ENCODE data around the gene SYMPK. TPM values are rescaled to one million over a fixed set of nuclear protein-coding genes. Genes with fewer than 3 reads are reported as not detected.

SYMPK gene
- total RNA-seq = 42.0 and 44.0 TPM in 2 replicates

DNA sequence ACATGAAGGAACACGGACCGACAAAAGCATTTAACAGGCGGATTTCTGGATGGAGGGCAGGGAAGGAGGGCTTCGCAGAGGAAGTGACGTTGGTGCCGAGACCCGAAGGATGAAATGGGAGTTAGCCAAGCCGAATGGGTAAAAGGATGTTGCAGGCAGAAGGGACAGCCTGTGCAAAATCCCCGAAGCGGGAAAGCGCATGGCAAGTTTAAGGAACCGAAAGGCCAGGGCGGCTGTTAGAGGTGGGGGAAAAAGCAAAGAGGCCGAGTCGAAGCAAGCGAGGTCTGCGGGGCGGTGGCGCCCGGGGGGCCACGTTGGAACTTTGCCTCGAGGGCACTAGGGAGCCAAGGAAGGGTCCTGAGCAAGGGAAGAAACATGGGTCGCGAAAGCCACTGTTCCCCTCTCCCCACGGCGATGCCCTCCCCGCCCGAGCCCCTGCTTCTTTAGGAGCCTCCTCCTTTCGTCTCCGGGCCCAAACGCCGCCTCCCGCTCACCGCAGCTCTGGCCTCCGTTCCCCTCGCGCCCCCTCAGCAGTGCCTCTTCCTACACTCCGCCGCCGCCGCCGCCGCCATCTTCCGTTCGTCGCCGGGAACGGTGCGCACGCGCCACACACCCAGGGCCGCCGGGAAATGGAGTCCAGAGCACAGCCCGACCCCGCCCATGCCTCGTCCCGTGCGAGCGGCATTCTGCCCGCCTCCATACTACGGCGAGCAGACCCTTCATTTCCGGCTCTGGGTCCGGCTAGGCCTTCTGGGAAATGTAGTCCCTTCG is at the start of gene SYMPK:
Gene SYMPK, minus strand, starts transcription at position 584 of the 771 bp plus-strand sequence. CDS start 8,652 bp downstream, outside the sequence.

DNA sequence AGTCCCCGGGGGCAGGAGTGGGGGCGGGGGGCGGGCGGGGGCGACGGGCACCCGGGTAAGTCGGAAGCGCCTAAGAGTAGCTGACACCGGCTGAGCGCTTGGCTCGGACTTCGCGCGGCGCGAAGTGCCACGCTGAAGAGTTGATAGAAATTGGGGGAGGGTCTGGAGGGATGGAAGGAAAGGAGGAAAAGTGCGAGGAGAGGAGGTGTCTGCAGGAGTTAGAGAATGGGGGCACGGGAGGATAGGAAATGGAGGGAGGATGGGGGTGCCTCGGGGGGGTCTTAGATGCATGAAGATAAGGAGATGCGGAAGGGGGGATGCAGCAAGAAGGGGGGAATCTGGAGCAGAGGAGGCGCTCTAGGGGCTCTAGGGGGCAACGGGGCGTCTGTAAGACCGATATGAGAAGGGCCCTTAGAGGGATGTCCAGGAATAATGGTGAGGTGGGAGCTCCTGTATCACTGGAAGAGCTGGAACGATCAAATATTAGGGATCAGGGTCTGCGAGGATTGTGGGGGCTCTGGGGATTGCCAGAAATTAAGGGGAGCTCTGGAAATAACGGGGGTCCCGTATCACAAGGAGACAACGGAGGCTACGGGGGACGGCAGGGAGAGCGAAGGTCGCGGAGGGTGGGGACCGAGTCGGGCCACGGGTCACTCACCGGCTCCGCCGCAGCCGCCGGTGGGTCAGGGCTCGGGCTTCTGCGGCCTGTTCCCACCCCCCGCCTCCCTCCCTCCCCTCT is 39.1 kb upstream of the SYMPK start, which contains the start of gene MYPOP:
Gene MYPOP, minus strand, starts transcription at position 702 of the 739 bp plus-strand sequence. CDS start 840 bp downstream, outside the sequence.

DNA sequence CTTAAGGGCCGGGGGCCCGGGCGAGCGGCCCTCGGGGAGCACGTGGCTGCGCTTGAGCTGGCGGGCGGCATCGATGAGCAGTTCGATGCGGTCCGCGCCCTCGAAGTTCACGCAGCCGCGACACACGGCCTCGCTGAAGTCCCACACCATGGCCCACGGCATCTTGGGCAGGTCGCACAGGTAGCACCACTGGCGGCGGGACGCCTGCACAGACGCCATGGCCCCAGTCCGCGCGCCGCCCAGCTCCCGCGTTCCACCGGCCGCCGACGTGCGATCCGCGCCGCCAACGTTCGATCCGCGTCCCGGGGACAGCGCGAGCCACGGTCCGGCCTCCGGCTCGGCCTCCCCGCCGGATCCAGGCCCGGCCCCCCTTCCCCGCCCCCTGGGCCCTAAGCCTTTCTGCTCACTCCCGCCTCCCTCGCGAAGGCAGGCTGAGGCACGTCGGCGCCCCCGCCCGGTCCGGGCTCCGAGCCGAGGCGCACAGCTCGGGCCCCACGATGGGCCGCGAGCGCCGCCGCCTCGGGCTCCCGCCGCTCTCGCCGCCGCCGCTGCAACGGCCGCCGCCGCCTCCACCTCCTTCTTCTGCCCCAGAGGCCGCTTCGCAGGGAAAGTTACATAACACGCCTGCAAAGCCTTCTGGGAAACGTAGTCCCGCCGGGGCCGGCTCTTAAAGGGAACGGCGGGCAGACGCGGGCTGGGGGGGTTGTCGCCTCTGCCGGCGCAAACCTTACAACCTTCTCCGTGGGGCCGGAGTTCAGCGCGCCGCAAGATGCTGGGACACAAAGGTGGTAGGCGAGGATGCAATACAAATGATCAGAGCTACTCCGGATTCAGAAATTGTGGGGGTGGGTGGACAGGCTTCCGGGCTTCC is 22.8 kb upstream of the SYMPK start, which contains the start of gene IRF2BP1:
Gene IRF2BP1, minus strand, starts transcription at position 586 of the 871 bp plus-strand sequence. Its CDS starts 367 bp downstream, at position 219.

DNA sequence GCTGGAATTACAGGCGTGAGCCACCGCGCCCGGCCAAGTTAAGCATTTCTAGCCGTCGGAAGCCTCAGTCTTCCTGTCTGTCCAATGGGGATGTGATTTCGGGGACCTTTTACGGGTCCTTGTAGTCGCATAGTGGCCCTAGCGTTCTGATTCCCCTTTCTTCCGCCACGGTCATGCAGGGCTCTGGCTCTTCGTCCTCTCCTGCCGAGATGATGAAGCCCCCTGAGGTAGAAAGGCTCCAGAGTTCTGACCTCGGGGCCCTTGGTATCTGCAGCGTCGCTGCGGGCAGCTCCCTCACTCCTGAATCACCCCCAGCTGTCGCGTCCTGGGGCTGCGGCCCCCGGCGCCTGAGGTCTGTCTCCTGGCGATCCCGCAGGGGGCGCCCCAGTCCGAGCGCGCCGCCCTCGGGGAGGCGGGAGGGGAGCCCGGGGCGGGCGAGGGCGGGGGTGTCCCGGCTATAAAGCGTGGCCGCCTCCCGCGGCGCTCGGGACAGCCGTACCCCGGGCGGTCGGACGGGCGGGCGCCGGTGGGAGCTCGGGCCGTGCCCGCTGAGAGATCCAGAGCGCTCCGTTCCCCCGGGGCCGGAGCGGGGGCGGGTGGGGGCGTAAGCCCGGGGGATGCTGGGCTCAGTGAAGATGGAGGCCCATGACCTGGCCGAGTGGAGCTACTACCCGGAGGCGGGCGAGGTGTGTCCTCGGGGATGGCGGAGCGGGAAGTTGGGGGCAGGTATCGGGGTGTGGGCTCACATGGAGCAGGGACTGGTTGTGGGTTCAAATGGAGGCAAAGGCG is 1.1 kb upstream of the SYMPK start, which contains the start of gene FOXA3:
Gene FOXA3, plus strand, starts transcription at position 487 of the 789 bp plus-strand sequence. Its CDS starts 131 bp downstream, at position 618.

DNA sequence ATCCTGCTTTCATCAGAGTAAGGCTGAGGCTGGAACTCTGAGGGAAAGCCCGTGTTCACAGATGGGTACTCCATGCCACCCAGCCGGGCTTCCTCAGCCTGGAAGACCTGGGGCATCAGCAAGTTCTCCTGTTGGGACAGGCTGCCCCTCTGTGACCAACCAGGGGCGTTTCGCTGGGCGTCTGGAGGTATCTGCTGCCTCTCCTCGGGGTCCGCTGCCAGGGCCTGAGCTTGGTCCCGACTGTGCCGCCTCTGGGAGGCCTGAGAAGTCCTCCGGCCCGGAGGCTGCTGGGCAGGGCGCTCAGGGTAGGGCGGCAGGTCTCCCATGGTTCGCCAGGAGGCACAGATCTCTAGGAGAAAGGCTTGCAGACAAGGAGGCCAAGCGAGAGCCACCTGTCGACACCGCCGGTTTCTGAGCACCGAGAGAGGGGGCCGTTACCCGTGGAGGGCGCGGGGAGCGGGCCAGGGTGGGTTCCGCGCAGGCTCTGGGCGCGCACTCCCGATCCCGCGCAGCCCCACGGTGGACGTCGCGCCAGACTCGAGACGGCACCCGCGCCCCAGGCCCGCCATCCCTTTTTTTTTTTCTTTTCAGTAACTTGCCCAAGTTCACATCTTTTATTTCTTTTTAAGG is 48.0 kb downstream of the SYMPK start, which contains the start of gene RSPH6A:
Gene RSPH6A, minus strand, starts transcription at position 458 of the 630 bp plus-strand sequence. Its CDS starts 132 bp downstream, at position 326.

DNA sequence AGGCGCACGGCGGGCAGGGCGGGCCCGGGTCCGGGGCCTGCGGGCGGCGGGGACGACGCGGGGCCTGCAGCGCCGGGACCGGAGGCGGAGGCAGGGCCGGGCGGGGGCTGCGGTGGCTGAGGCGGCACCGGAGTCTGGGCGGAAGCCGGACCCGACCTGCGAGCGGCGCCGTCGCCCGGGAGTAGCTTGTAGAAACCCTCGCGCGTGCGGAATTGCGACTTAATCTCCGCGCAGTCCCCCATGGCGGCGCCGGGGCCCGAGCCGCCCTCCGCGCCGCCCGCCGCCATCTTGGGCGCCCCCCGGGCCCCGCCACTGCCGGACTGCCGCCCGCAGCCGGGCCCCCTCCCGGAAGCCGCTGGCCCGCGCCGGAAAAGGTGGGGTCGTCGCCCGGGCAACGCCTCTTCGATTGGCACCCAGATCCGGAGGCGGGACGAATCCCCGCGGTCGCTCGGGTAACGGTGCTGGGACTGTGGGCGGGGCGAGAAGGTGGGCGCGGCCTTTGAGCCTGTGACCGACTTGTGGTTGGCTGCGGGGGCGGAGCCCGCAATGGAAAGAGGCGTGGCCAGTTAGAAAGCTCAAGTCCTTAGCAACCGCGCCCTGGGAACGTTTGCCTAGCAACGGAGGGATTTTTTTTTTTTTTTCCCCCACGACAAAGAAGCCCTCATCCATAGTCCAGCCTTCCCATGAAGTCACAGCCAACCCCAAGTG is 70.3 kb downstream of the SYMPK start, which contains the start of gene DMWD:
Gene DMWD, minus strand, starts transcription at position 376 of the 708 bp plus-strand sequence. Its CDS starts 89 bp downstream, at position 287.

DNA sequence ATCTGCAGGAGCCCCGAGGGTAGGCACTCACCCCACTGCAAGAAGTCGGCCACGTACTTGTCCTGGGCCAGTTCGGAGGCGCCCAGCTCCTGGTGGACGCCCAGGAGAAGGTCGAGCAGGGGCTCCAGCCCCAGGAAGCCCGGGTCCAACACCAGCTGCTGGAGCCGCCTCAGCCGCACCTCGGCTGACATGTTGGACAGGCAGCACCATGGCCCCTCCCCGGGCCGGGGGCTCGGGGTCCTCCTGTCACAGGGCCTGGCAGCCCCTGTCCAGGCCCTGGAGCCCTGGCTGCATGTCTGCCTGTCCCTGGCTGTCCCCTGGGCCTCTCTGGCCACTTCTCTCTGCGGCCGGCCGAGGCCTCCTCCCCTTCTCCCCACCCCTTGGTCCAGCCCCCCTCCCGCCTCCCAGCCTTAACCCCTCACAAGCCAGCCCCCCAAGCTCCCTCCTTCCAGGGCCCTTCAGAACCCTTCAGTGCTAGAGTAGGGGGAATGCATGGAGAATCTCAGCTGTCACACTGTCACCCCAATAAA is 80.7 kb downstream of the SYMPK start, which contains the start of gene DMPK:
Gene DMPK, minus strand, starts transcription at position 329 of the 530 bp plus-strand sequence. Its CDS starts 138 bp downstream, at position 191.

DNA sequence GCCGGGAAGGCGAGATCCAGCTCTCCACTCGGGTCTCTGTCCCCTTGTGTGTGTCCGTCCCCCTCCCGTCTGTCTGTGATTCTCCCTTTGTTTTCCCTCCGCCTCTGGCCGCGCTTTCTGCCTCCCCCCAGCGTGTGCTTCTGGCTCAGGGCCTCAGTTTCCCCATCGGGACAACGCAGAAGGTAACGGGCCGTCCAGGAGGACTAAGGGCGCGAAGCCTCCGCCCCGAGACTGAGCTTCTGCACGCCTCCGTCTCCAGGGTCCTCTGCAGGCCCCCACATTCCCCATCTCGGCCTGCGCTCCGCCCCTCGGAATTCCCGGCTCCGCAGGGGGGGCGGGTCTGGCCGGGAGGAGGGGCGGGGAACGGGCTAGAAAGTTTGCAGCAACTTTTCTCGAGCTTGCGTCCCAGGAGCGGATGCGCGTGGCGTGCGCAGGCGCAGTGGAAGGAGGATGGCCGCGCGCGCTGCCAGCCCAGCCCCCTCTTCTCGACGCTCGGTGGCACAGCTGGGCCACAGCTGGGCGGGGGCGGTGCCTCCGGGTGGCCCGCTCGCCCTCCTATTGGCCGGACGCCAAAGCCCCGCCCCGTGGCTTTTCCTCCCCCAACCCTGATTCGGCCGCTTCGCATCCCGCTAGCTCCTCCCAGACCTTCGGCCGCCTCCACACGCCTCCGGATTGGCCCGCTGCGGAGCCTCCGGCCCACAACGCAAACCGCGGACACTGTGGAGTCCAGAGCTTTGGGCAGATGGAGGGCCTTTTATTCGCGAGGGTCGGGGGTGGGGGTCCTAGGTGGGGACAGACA is 93.8 kb downstream of the SYMPK start, which contains the start of gene SIX5:
Gene SIX5, minus strand, starts transcription at position 269 of the 799 bp plus-strand sequence. CDS start 408 bp downstream, outside the sequence.

Other genes starting within 250 kb of the SYMPK start
- 25.2 and 27.0 TPM in 2 replicates for gene EML2, start 223.8 kb downstream of the SYMPK start, total RNA-seq
- 0.49 TPM in 1 of 2 replicates, not detected in the other for gene GIPR, start 194.9 kb downstream of the SYMPK start, total RNA-seq
- gene SNRPD2, start 171.2 kb downstream of the SYMPK start, total RNA-seq = 116 and 182 TPM in 2 replicates
- 21.7 and 23.0 TPM in 2 replicates for gene QPCTL, start 170.5 kb downstream of the SYMPK start, total RNA-seq
- 8.8 and 9.7 TPM in 2 replicates for gene FBXO46, start 132.3 kb downstream of the SYMPK start, total RNA-seq
- gene MEIOSIN, start 129.7 kb downstream of the SYMPK start, total RNA-seq = not detected in 2 replicates
- gene SIX5, start 93.9 kb downstream of the SYMPK start, total RNA-seq = 15.3 and 17.2 TPM in 2 replicates
- 115 and 129 TPM in 2 replicates for gene DMPK, start 80.7 kb downstream of the SYMPK start, total RNA-seq
- gene DMWD, start 70.3 kb downstream of the SYMPK start, total RNA-seq = 67.4 and 90.9 TPM in 2 replicates
- 0.16 and 0.24 TPM in 2 replicates for gene RSPH6A, start 47.8 kb downstream of the SYMPK start, total RNA-seq
- gene FOXA3, start 1.2 kb upstream of the SYMPK start, total RNA-seq = not detected in 2 replicates
- 41.0 and 44.3 TPM in 2 replicates for gene IRF2BP1, start 23.0 kb upstream of the SYMPK start, total RNA-seq
- 1.6 and 2.4 TPM in 2 replicates for gene MYPOP, start 39.5 kb upstream of the SYMPK start, total RNA-seq
- gene NANOS2, start 51.6 kb upstream of the SYMPK start, total RNA-seq = not detected in 2 replicates
- not detected in 2 replicates for gene NOVA2, start 110.7 kb upstream of the SYMPK start, total RNA-seq
- 4.2 and 10.1 TPM in 2 replicates for gene CCDC61, start 132.3 kb upstream of the SYMPK start, total RNA-seq
- not detected in 2 replicates for gene PGLYRP1, start 159.9 kb upstream of the SYMPK start, total RNA-seq
- under 0.01 TPM in 1 of 2 replicates, not detected in the other for gene IGFL4, start 177.9 kb upstream of the SYMPK start, total RNA-seq